GM18907 (cell line): ENCODE measurements around the gene SEMA5A.

ENCODE experiments used
- ATAC-seq: cut with Tn5 transposase; IDR thresholded peaks from one replicate; pipeline ENCODE4 v1.9.1; 2021; ENCODE audit warnings: mild to moderate bottlenecking, moderate library complexity; ENCODE audit not compliant: unreplicated experiment

The SEMA5A gene

DNA sequence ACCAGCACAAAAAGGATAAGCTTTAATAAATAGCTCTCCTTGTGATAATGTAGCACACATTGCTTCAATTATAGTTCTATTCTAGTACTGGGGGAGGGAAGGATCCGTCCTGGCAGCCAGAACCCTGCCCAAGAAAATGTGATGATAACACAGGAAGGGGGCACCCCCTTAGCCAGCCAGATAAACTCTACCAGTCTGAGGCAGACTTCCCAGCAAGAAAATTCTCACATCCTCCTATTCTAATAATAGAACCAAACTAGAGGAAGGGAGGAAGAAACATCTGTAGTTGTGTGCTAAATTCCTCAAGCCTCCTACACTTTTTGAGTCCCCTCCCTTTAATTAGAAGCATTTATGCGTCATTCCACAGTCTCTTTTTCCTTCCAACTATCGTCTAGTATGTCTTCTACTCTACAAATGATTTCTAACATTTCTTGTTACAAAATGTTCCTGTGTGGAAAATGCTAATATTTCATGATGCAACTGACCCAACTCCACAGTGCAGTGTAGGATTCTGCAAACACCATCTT is 261.0 kb downstream of the SEMA5A start:
- no peak for ATAC-seq

DNA sequence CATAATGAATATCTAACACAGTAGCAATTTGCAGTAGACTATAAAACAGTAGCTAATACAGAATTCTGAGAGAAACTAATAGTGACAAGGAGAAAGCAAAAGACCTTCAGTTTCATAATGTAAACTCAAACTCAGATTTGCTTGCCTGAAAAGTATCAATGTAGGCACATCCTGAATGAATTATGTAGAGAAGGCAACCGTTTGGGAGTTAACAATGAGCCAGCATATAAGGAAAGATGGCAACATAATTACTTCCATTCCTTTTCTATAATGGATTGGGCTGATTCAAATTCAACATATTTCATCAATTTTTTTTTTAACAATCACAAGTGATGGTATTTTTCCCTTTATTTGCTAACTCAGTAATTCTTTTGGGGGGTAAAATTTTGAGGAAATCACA is 261.6 kb downstream of the SEMA5A start:
- no peak for ATAC-seq

DNA sequence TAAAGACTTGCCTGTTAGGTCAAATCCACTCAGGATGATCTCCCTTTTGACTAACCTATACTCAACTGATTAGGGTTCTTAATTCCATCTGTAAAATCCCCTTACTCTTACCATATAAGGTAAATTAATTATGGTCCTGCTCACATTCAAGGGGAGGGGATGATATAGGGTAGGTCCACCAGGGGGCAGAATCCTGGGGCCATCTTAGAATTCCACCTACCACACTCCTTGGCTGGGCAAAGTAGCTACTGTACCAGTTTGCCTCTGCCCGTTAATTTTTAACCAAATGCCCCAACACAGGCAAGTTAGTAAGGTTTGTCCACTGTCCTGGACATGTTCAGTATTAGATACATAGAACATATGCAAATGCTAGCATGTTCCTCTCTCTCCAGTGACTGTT is 262.4 kb downstream of the SEMA5A start:
- no peak for ATAC-seq

DNA sequence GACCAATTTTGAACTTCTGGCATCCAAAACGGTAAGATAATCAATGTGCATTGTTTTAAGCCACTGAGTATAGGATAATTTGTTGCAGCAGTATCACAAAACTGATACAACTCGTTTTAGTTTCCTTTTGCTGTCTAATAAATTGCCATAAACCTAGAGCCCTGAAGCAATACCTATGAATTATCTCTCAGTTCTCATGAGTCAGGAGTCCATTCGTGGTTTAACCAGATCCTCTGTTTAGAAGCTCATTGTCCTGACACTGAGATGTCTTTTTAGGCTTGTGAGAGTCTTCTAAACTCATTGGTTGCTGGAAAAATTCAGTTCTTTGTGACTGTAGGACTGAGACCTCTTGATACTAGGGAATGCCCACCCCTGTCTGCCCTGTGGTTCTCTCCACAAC is 262.9 kb downstream of the SEMA5A start:
- ATAC-seq = no peak

DNA sequence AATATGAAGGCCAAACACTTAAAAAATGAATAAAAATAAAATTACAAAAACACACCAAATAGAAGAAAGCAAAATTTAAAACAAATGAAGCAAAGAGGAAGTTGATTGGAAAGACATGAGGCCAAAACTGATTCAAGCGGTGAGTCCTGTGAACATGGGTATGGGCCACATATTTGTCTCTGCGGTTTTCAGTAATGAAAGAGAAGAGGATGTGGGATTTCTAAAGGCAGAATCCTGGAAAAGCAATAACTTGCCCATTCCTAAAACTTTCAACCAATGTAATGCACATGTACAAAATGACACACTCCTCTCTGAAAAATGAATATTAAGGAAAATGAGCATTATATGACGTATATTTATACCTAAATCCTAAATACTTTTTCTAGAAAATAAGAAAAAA is 263.7 kb downstream of the SEMA5A start:
- ATAC-seq = no peak

DNA sequence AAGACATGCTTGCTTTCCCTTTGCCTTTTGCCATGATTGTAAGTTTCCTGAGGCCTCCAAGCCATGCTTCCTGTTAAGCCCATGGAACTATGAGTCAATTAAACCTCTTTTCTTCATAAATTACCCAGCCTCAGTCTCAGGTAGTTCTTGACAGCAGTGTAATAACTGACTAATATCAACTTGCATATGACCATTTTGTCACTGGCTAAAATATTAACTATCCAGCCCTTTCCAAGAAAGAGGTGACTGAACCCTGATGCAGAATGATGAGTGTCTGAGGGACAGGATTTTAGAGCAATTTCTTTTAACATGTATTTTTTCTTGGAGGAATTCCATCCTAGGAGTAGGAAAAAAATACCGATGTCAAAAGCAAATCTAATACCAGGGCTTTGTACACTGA is 266.1 kb downstream of the SEMA5A start:
- ATAC-seq = no peak

DNA sequence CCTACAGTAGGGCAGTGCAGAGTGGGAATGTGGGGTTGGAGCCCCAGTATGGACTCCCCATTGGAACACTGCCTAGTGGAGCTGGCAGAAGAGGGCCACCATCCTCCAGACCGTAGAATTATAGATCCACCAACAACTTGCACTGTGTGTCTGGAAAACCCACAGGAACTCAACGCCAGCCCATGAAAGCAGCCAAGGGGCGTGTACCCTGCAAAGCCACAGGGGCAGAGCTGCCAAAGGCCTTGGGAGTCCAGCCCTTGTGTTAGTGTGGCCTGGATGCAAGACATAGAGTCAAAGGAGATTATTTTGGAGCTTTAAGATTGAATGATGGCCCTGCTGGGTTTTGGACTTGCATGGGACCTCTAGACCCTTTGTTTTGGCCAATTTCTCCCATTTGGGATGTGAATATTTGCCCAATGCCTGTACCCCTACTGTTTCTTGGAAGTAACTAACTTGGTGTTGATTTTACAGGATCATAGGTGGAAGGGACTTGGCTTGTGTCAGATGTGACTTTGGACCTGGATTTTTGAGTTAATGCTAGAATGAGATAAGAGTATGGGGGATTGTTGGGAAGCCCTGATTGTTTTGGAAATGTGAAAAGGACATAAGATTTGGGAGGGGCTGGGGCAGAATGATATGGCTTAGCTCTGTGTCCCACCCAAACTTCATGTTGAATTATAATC is 266.8 kb downstream of the SEMA5A start:
- no peak for ATAC-seq

DNA sequence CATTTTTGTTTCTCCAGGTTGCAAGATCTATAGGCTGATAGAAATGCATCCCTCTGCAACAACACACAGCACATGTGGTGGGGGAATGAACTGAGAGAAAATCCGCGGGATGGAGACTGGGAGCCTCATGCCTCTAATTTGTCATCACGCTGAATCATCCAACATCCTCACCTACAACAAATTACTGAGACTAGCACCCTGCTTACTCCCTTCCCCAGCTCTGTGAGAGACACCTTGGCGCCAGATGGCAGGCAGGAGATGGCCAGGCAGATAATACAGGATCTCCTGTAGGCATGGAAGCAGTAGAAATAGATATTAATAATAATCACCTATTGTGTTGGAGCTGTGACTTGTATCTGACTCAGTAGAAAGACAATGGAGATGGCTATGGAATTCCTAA is 276.9 kb downstream of the SEMA5A start:
- ATAC-seq = no peak

DNA sequence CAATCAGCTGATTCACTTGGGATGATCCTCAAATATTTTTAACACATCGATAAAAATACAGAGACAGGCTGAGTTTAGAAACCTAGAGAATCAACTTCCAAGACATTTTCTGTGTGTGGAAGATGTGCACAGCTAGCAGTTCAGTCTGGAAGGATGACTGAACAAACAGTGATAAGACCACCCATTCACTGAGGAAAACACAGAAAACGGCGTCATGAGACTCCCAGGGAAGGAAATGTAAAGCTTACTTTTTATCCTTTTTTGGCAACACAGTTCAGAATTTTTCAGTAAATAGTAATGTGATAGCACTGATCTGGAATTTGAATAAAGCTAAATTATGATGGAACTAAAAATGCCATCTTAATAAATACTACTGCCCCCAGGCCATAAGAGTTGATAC is 277.6 kb downstream of the SEMA5A start:
- no peak for ATAC-seq

DNA sequence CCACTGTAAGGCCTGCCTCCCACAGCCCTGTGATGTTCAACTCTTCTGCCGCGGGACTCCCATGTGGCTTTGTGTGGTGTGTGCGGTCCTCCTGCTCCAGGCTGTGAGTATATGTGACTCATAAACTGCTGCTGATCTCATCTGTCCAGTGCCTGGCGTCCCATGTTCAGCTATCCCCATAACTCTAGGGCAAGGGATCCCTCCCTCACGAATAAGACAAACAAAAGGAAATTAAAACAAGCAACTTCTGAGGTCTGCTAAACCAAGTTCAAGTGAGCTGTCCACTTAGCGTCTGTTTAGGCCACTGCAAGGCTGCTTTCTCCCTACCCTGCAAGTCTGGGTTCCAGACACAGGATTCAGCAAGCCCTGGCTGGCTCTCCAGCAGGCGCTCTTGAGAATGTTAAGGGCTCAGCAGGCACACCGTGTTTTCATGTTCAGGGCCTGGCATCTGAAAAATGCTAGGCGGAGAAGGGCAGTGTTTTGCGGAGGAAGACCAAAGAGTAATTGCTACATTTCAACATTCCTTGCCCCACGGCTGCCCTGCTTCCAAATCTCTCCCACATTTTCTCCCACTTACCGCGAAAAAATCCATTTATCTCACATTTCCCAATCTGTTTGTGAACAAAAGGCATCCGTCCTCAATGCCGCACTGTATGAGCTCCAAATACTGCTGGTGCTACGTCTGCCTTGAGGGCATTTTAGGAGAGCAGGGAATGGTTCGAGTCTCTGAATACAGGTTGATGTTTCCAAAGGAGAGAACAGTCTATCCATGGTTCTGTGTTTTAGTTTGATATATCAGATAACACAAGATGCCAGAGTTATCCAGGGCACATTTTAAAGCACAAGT is 280.2 kb downstream of the SEMA5A start:
- ATAC-seq = no peak

DNA sequence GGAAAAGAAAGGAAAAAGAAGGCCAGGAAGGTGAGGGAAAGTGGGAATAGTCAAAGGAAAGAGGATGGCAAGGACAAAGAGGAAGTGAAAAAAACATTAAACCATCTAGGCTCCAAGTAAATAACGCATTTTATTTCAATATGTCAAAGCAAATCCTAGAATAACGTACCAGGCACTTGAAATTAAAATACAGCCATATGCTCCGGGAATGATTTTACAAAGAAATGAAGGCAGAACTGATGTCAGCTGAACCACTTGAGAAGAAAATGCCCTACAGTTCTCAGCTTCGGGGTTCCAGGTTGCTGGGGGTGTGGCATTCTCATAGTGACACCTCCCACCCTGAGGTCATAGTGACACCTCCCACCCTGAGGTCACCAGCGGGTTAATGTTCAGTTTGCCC is 281.6 kb downstream of the SEMA5A start:
- ATAC-seq = no peak

DNA sequence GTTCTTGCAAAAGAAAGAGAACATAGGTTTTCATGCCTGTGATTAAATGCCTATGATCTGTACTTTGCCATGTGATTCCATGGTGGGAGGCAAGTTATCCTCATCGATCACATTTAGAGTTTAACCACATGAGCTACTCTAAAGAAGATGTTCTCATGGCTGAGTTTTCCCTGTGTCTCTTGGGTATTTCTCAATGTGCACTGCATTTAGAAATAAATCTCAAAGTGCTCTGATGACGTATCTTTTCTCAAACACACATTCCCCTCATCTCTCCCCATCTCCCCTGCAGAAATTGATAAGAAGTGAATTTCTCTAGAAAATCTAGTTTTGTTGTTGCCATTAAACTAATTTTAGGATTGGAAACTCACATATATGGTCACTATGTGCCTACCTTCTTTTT is 282.2 kb downstream of the SEMA5A start:
- no peak for ATAC-seq

DNA sequence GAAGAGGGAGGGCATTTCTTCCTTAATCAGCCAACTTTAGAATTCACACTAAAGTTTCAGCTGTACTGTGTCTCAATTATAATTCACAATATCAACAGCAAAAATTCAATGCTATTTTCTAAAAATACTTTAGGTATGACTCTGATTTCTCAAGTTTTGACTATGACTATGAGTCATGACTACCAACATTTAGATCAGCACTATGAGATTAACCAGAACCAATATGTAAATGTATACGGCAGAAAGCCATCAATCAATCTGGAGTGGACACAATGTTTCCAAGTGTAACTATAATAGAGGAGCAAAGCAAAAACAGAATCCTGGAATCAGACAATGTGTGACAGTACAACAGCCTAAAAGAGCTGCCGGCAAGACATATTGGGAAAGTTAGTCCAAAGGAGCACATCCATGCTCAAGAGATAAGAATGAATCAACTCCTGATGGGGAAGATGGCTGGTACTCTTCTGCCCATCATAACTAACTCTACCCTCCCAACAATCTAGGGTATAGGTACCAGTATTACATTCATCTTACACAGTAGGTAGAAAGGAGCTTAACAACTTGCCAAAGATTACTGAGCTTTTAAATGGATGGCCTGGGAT is 294.4 kb downstream of the SEMA5A start:
- no peak for ATAC-seq

DNA sequence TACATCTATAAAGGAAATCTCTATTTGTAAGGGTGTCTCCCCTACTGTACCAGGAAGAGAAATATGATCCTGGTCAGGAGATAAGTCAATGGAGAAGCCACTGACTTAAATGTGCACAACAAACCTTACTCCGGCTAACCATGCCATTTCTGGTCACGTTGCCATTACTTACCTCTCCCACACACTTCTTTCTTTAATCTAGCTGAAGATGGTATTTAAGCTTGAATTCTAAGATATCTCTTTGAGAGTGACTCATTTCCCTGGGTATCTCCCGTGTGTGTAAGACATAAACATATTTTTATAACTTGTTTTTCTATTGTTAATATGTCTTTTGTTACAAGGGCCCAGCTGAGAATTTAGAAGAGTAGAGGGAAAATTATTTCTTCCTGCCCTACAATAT is 296.6 kb downstream of the SEMA5A start:
- ATAC-seq = no peak

DNA sequence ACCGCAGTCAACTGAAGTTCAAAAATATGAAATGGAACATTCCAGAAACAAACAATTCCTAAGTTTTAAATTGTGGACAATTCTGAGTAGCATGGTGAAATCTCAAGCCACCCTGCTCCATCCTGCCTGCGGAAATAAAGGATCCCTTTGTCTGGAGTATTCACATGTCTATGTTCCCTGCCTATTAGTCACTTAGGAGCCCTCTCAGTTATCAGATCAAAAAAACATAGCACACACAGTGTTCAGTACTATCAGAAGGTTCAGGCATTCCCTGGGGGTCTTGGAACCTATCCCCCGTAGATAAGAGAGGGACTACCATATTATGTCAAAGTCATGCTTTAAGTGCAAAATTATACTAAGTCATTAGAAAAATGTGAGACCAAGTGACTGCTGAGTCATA is 300.8 kb downstream of the SEMA5A start:
- no peak for ATAC-seq

DNA sequence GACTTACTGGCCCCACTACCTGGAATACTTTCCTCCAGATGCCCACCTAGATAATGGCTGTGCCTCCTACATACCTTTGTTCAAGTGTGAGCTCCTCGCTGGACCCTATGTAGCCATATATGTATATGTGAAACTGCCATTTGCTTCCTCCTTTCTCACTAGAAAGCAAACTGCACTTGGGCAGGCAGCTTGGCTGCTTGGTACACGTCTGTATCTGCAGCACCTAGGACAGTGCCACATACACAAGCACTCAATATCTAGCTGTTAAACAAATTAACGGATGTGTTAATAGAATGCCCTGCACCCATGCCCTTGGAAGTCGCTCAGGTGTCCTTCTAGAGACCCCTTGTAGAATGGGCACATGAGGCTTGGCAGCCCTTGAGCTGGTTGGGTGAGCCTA is 301.5 kb downstream of the SEMA5A start:
- no peak for ATAC-seq

DNA sequence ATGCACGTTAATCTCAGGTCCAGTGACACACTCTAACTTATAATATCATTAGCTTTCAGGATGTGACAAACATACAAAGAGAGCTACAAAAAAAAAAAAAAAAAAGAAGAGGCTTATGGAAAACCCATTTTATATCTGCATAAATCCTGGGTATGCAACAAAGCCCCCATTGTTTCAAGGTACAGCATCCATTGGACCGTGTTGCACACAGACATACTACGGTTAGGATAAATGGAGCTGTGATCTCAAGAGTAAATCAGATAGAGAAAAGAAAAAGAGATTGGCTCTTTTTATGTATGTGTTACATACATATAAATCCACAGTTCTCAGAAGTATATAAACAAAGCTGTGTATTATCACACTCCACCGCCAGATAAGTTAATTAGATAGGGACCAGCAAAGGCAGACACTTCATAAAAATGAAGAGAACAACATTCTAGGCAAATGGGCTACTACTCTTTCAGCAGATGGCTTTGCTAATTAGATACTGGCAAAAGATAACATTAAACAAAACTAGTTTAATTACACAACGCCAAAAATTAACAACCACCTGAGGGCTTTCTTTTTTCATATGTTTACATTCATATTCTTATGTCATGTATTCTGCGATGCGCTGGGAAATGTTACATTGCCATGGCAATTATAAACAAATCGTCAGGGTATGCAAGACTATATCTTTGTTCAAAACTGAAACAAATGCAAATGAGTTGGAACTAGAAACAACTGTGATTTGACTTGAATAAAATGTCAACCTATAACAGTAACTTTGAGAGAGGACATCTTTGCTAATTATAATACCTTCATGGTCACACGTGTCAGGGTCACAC is 304.2 kb downstream of the SEMA5A start:
- no peak for ATAC-seq

DNA sequence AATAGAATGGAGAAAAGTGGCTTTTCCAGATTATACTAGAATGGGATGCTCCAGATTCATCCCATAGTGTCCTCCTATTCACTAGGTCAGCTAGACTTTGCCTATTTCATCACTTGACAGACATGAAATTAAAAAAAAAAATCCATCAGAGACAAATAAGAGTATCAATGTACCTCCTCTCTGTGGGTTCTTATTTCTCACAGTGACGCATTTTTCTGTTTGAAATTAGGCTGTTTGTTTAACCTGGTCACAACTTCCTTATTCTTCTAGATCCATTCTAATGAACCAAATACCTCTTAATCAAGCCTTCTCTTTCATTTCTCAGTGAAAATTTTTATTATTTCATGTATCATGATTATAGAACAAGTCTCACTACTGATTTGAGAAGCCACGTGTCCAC is 305.4 kb downstream of the SEMA5A start:
- no peak for ATAC-seq

DNA sequence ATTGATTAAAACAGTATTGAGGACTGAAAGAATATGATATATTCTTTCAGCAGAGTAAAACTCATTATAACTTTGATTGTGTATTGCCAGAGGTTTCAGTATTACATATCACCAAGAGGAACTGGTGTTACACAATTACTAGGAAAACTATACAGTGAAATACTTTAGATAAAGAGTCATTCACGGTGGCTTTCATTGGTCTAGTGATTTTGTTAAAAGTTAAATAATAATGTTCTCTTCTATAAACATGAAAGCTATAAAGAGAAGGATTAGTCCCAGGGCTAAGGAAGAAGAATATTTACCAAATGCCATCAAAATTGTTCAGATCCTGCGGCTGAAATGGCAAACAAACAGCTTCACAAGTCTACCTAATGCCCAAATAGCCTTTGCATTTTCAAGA is 306.2 kb downstream of the SEMA5A start:
- no peak for ATAC-seq

DNA sequence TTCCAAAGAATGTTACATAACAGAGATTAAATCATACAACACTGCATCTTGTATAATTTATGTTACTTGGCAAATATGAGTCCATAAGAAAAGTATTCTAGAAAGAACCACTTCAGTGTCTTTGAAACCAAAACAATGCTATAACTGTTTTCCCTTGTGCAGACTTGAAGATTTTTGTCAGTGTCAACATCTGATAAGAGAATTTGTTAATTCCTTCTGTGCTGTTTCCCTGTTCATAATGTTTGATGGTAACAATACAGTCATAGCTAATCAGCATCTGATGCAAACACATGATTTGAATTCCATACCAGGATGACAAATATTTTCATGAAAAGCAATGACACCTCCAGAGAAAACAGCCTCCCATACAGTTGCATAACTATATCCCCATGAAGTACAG is 306.8 kb downstream of the SEMA5A start:
- no peak for ATAC-seq

DNA sequence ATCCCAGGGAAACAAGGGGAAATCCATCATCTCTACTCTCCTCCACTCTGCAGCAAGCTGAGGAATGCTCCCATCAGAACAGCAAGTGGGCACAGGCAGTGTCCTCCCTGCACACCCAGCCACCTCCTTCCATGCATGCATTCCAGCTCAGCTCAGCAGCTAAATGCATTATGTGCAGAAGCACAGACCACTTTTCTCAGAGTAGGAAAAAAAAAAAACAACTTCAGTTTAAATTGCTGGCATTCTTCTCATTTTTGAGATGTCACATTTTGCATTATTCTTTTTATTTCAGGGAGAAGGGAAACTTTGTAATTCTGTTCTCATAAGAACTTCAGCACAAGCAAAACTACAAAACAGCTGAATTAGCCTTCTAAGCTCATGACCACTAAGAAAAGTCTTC is 312.2 kb downstream of the SEMA5A start:
- no peak for ATAC-seq
